ENCODE results near the gene POC1A.
"Not testable (repeated sequence)": the region's sequence is repeated elsewhere in the genome, so short reads cannot be mapped to it uniquely, and the experiment has no call there.

POC1A gene

DNA sequence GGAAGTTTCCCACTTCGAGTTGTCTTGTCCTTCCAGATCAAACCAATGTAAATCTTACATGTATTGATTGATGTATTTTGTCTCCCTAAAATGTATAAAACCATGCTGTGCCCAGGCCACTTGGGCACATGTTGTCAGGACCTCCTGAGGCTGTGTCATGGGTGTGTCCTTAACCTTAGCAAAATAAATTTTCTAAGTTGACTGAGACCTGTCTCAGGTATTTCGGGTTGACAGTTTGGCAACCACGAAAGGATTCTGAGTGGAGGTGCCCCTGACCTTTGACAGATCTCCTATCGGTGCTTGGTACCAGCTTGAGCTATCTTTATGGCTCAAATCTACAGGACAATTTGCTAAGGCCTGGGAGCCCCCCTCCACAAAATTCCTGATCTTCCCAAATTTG lies 1.7 kb upstream of the POC1A start:
- in situ Hi-C loops (cut with MboI; ENCODE audit: low pct_unique_long_range_greater_than_20kb, low sequenced_read_pairs, unreplicated experiment), result no loop called here
- DNase-seq (ENCODE audit: low spot score), result no peak
- TF ChIP-seq, protein P1, sequence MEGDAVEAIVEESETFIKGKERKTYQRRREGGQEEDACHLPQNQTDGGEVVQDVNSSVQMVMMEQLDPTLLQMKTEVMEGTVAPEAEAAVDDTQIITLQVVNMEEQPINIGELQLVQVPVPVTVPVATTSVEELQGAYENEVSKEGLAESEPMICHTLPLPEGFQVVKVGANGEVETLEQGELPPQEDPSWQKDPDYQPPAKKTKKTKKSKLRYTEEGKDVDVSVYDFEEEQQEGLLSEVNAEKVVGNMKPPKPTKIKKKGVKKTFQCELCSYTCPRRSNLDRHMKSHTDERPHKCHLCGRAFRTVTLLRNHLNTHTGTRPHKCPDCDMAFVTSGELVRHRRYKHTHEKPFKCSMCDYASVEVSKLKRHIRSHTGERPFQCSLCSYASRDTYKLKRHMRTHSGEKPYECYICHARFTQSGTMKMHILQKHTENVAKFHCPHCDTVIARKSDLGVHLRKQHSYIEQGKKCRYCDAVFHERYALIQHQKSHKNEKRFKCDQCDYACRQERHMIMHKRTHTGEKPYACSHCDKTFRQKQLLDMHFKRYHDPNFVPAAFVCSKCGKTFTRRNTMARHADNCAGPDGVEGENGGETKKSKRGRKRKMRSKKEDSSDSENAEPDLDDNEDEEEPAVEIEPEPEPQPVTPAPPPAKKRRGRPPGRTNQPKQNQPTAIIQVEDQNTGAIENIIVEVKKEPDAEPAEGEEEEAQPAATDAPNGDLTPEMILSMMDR (IDR thresholded peaks at IDR 0.05; ENCODE audit: extremely low read depth, insufficient read depth, missing control alignments), result no peak

DNA sequence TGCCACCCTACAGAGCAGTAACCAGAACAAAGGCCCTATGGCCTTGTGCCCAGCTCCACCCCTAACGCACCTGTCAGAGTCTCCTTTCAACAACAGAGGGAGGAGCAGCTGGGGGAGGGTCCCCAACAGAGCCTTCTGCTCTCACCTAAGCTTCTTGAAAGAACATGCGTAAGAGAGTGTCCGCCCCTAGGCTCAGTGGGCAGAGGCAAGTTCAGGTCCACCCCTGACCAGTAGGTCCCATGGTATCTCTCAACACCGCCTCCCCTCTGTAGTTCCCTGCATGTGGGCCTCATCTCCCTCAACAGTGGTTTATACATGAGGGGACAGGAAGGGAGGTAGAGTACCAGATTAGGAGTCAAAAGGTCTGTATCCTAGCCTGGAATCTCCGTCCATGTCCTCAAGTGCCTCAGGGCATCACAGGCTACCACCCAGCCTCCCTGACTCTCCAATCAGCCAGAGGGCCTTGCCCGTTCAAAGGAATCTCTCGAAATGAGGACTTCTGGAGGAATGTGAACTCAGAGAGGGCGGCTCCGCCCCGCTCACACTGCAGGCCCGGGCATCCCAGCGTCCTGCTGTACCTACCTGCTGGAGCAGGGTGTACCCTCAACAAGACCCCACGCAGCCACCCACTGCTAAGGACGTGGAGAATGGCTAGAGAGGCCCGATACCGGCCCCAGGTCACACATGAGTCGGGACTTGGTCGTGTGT lies 680 bp downstream of the POC1A start:
- no peak for DNase-seq (ENCODE audit: low spot score)
- in situ Hi-C loops (cut with MboI; ENCODE audit: low pct_unique_long_range_greater_than_20kb, low sequenced_read_pairs, unreplicated experiment), result no loop called here
- TF ChIP-seq, protein P1 (IDR thresholded peaks at IDR 0.05; ENCODE audit: extremely low read depth, insufficient read depth, missing control alignments), result no peak

DNA sequence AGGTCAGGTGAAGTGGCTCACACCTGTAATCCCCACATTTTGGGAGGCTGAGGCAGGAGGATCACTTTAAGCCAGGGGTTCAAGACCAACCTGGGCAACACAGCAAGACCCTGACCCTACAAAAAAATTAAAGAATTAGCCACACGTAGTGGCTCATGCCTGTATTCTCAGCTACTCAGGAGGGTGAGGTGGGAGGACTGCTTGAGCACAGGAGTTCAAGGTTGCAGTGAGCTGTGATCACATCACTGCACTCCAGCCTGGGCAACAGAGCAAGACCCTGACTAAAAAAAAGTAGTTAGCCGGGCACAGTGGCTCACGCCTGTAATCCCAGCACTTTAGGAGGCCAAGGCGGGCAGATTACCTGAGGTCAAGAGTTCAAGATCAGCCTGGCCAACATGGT lies 2.2 kb downstream of the POC1A start:
- DNase-seq (ENCODE audit: low spot score); in situ Hi-C loops (cut with MboI; ENCODE audit: low pct_unique_long_range_greater_than_20kb, low sequenced_read_pairs, unreplicated experiment): not testable (repeated sequence)

DNA sequence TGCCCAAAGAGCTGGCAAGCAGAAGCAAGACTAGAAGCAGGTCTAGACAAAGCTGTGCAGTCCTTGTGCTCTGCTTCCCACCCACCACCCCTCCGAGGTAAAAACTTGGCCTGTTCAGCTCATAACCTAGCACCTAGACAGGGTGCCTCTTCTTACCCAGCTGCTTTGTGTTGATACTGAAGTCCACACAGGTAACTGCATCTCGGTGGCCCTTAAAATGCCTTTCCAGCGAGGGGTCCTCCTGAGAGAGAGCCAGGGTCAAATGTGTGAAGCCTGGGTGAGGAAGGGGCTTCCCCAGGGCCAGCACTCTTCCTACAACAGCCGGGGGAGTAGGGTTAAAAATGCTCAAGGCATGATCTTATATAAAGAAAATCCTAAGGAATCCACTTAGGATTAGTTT lies 3.4 kb downstream of the POC1A start:
- no peak for DNase-seq (ENCODE audit: low spot score)
- in situ Hi-C loops (cut with MboI; ENCODE audit: low pct_unique_long_range_greater_than_20kb, low sequenced_read_pairs, unreplicated experiment), result no loop called here
- TF ChIP-seq, protein P1 (IDR thresholded peaks at IDR 0.05; ENCODE audit: extremely low read depth, insufficient read depth, missing control alignments), result no peak

DNA sequence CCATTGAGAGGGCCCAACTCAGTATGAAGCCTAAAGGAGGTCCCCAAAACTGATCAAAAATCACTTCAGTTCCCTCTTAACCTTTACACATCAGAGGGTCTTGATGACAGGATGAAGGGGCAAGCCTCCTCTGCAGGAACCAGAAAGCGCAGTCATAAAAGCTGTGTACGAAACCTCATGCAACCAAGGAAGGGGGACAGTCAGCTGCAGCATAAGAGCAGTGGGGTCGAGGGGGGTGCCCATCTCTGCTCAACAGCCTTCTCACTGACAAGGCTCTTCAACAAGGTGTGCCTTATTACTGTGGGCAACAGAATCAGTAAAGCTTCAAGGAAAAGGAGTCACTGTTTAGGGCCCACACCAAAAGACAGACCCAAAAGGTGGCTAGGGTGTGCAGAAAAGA lies 3.9 kb downstream of the POC1A start:
- TF ChIP-seq, protein P1 (IDR thresholded peaks at IDR 0.05; ENCODE audit: extremely low read depth, insufficient read depth, missing control alignments), result no peak
- DNase-seq (ENCODE audit: low spot score), result no peak
- in situ Hi-C loops (cut with MboI; ENCODE audit: low pct_unique_long_range_greater_than_20kb, low sequenced_read_pairs, unreplicated experiment), result no loop called here

DNA sequence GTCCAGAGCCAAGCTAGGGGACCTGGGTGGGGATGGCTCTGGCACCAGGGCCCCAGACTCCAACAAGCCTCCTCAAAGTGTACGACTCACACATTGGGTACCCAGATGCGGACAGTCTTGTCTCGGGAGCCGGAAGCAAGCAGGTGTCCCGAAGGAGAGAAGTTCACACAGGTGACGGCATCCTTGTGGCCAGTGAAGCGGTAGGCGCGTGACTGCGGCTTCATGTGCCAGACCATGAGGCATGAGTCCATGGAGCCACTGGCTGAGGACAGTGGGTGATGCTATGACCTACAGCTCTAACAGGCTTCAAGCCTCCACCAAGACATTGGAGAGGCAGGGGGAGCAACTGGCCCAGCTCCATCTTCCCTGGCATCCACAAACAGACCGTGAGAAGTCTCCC lies 4.5 kb downstream of the POC1A start:
- TF ChIP-seq, protein P1 (IDR thresholded peaks at IDR 0.05; ENCODE audit: extremely low read depth, insufficient read depth, missing control alignments), result no peak
- DNase-seq (ENCODE audit: low spot score), result no peak
- in situ Hi-C loops (cut with MboI; ENCODE audit: low pct_unique_long_range_greater_than_20kb, low sequenced_read_pairs, unreplicated experiment), result no loop called here

DNA sequence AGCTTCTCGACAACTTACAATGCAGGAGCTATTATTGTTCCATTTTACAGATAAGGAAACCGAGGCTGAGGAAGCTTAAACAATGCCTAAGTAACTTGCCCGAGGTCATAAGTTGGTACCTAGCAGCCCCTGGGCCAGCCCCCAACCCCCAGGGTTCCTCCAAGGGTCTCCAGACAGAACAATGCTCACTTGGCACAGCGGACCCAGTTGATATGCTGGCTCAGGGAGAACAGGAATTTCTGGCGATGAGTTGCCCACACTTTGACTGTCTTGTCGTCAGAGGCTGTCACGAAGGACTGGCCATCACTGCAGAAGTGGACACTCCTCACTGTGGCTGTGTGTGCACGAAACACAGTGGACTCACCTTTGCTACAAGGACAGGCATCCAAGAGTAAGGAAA lies 5.2 kb downstream of the POC1A start:
- in situ Hi-C loops (cut with MboI; ENCODE audit: low pct_unique_long_range_greater_than_20kb, low sequenced_read_pairs, unreplicated experiment), result no loop called here
- no peak for DNase-seq (ENCODE audit: low spot score)
- TF ChIP-seq, protein P1 (IDR thresholded peaks at IDR 0.05; ENCODE audit: extremely low read depth, insufficient read depth, missing control alignments), result no peak
